Measurements from ENCODE around the gene CPVL.

The CPVL gene

GRCh38 chr7:28999427-28999826, 146.9 kb downstream of the CPVL start (continued):
- TF ChIP-seq, protein P1, sequence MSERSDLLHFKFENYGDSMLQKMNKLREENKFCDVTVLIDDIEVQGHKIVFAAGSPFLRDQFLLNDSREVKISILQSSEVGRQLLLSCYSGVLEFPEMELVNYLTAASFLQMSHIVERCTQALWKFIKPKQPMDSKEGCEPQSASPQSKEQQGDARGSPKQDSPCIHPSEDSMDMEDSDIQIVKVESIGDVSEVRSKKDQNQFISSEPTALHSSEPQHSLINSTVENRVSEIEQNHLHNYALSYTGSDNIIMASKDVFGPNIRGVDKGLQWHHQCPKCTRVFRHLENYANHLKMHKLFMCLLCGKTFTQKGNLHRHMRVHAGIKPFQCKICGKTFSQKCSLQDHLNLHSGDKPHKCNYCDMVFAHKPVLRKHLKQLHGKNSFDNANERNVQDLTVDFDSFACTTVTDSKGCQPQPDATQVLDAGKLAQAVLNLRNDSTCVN (tag by site-specific recombination; optimal IDR thresholded peaks at IDR 0.05): no peak

GRCh38 chr7:28998105-28998504, 148.2 kb downstream of the CPVL start:
- CTCF ChIA-PET: interaction anchor here (0.7 kb wide), 1 partner anchor 781 kb away, joined by 3 read pairs; no protein-coding TSS in a partner anchor
- POLR2A ChIA-PET: no interaction called here

DNA sequence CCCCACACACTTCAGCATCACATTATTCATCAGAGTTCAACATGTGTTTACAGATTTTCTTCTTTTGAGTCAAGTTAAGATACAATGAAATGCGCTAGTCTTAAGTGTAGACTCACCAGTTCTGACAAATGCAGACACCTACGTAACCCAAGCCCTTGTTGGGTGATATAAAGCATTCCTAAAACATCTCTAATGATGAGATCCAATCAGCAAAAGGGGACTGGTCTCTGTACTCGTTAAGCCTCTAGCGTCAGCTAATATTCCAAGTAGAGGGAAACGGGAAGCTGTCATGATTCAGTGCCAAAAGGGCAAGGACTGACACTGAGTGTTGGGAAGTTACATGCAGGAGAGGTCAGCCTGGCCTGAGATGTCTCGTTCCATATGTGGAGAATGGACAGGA, 149.5 kb downstream of the CPVL start:
- POLR2A ChIA-PET: no interaction called here
- TF ChIP-seq ZNF626 (tag by site-specific recombination; IDR thresholded peaks at IDR 0.05): no peak
- TF ChIP-seq ZNF830 (tag by site-specific recombination; IDR thresholded peaks at IDR 0.05; ENCODE audit: low read depth): no peak
- no peak for TF ChIP-seq REPIN1 (tag by site-specific recombination; IDR thresholded peaks at IDR 0.05; ENCODE audit: low read depth)
- TF ChIP-seq IKZF3 (tag by site-specific recombination; IDR thresholded peaks at IDR 0.05): no peak
- no peak for TF ChIP-seq ZNF660 (tag by site-specific recombination; IDR thresholded peaks at IDR 0.05)
- no peak for TF ChIP-seq ZBTB48 (tag by site-specific recombination; IDR thresholded peaks at IDR 0.05)
- TF ChIP-seq ZNF792 (tag by site-specific recombination; IDR thresholded peaks at IDR 0.05): no peak
- TF ChIP-seq ZSCAN30 (tag by site-specific recombination; IDR thresholded peaks at IDR 0.05): no peak
- no peak for TF ChIP-seq ZNF670 (tag by site-specific recombination; IDR thresholded peaks at IDR 0.05; ENCODE audit: low read depth)
- TF ChIP-seq ZNF513 (tag by site-specific recombination; IDR thresholded peaks at IDR 0.05): no peak
- TF ChIP-seq ZNF10 (tag by site-specific recombination; IDR thresholded peaks at IDR 0.05): no peak
- no peak for TF ChIP-seq KLF10 (tag by site-specific recombination; IDR thresholded peaks at IDR 0.05)

More at GRCh38 chr7:28998105-28998504, 148.2 kb downstream of the CPVL start:
- H3K9me3 ChIP-seq (ENCODE audit: control insufficient read depth, insufficient read depth, low read depth, low read length): no peaks in the 10 kb centered on the region
- H3K27ac ChIP-seq (ENCODE audit: extremely low read depth, low read depth, low read length): no peak overlapping the region
- H3K36me3 ChIP-seq (ENCODE audit: control insufficient read depth in 2 of 2, insufficient read depth in 1 of 2, low read length in 2 of 2): no peaks in the 10 kb centered on the region
- peaks cover 2% of the 10 kb centered on the region; the same call in 1 of the 2 replicates for H3K4me1 ChIP-seq (ENCODE audit: control insufficient read depth, insufficient read depth, low read length)
- TF ChIP-seq ZNF140 (tag by site-specific recombination; IDR thresholded peaks at IDR 0.05): no peak
- TF ChIP-seq ZNF707 (tag by site-specific recombination; IDR thresholded peaks at IDR 0.05): no peak
- no peak for TF ChIP-seq ZNF837 (tag by site-specific recombination; IDR thresholded peaks at IDR 0.05)
- no peak for TF ChIP-seq SP7 (tag by site-specific recombination; IDR thresholded peaks at IDR 0.05)
- no peak for TF ChIP-seq ZNF580 (tag by site-specific recombination; IDR thresholded peaks at IDR 0.05)
- TF ChIP-seq ZNF571 (tag by site-specific recombination; IDR thresholded peaks at IDR 0.05): no peak
- TF ChIP-seq ZNF394 (tag by site-specific recombination; IDR thresholded peaks at IDR 0.05; ENCODE audit: borderline replicate concordance): no peak
- no peak for TF ChIP-seq ZNF169 (tag by site-specific recombination; IDR thresholded peaks at IDR 0.05)
- TF ChIP-seq, protein P2, sequence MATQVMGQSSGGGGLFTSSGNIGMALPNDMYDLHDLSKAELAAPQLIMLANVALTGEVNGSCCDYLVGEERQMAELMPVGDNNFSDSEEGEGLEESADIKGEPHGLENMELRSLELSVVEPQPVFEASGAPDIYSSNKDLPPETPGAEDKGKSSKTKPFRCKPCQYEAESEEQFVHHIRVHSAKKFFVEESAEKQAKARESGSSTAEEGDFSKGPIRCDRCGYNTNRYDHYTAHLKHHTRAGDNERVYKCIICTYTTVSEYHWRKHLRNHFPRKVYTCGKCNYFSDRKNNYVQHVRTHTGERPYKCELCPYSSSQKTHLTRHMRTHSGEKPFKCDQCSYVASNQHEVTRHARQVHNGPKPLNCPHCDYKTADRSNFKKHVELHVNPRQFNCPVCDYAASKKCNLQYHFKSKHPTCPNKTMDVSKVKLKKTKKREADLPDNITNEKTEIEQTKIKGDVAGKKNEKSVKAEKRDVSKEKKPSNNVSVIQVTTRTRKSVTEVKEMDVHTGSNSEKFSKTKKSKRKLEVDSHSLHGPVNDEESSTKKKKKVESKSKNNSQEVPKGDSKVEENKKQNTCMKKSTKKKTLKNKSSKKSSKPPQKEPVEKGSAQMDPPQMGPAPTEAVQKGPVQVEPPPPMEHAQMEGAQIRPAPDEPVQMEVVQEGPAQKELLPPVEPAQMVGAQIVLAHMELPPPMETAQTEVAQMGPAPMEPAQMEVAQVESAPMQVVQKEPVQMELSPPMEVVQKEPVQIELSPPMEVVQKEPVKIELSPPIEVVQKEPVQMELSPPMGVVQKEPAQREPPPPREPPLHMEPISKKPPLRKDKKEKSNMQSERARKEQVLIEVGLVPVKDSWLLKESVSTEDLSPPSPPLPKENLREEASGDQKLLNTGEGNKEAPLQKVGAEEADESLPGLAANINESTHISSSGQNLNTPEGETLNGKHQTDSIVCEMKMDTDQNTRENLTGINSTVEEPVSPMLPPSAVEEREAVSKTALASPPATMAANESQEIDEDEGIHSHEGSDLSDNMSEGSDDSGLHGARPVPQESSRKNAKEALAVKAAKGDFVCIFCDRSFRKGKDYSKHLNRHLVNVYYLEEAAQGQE (tag by site-specific recombination; IDR thresholded peaks at IDR 0.05): no peak
- TF ChIP-seq PRDM4 (tag by site-specific recombination; IDR thresholded peaks at IDR 0.05): no peak
- no peak for TF ChIP-seq ZNF473 (tag by site-specific recombination; IDR thresholded peaks at IDR 0.05)
- TF ChIP-seq ZNF768 (tag by site-specific recombination; IDR thresholded peaks at IDR 0.05): no peak
- TF ChIP-seq ZNF324 (tag by site-specific recombination; IDR thresholded peaks at IDR 0.05): no peak
- no peak for TF ChIP-seq ZNF24 (tag by site-specific recombination; IDR thresholded peaks at IDR 0.05)
- no peak for TF ChIP-seq ZNF239 (tag by site-specific recombination; IDR thresholded peaks at IDR 0.05)
- TF ChIP-seq ZBTB8A (tag by site-specific recombination; IDR thresholded peaks at IDR 0.05): no peak
- no peak for TF ChIP-seq ZNF175 (tag by site-specific recombination; IDR thresholded peaks at IDR 0.05)
- no peak for TF ChIP-seq ZNF501 (tag by site-specific recombination; IDR thresholded peaks at IDR 0.05)
- no peak for TF ChIP-seq ZNF623 (tag by site-specific recombination; IDR thresholded peaks at IDR 0.05)
- no peak overlapping the region for H3K4me3 ChIP-seq (ENCODE audit: low read depth, low read length)

More for the DNA sequence above, 149.5 kb downstream of the CPVL start:
- Histone ChIP-seq H3K4me1 (ENCODE audit: control insufficient read depth, insufficient read depth, low read length) (peaks cover 2% of the 10 kb centered on the region; the same call in 1 of the 2 replicates), H3K9me3 (ENCODE audit: control insufficient read depth, insufficient read depth, low read depth, low read length) (no peaks in the 10 kb centered on the region), H3K4me3 (ENCODE audit: low read depth, low read length) (no peak overlapping the region), H3K27ac (ENCODE audit: extremely low read depth, low read depth, low read length) (no peak overlapping the region), H3K36me3 (ENCODE audit: control insufficient read depth in 2 of 2, insufficient read depth in 1 of 2, low read length in 2 of 2) (no peaks in the 10 kb centered on the region)
- CTCF ChIA-PET: interaction anchor here (1.5 kb wide), 1 partner anchor 70 kb away, joined by 3 read pairs; no protein-coding TSS in a partner anchor

All from HEK293 (cell line).